Myocyte (in vitro differentiated cells): ENCODE results near the gene DSP. TPM values are rescaled to one million over a fixed set of nuclear protein-coding genes. Genes with fewer than 3 reads are reported as not detected.
A peak's percentile ranks its signal among the peaks of the same experiment; 100 is the strongest.

Experiments used
- DNase-seq: peaks from one replicate; pipeline ENCODE4 v3.0.0-alpha.2; 2012; ENCODE audit warnings: low read depth
- total RNA-seq: library from RNA; depleted of rRNA; stranded (reverse); fragments of >200 nt; gene quantifications from 2 replicates; pipeline ENCODE4 v1.2.3, GENCODE V29; 2014

The DSP gene
- total RNA-seq, 1 donor from 2014 or later: 7.8 TPM

GRCh38 chr6:7559651-7560385 lies 18.3 kb downstream of the DSP start:
- no peak for DNase-seq

GRCh38 chr6:7561153-7561964 lies 19.9 kb downstream of the DSP start:
- peak; percentile 30 for DNase-seq

GRCh38 chr6:7562769-7563168 lies 21.3 kb downstream of the DSP start:
- no peak for DNase-seq

GRCh38 chr6:7566107-7566506 lies 24.6 kb downstream of the DSP start:
- DNase-seq: no peak

- DNase-seq: no peak
Observed at GRCh38 chr6:7566617-7567173, 25.2 kb downstream of the DSP start.

- DNase-seq: peak; percentile 82
Observed at GRCh38 chr6:7568021-7568420, 26.6 kb downstream of the DSP start.

GRCh38 chr6:7569082-7569481 lies 27.6 kb downstream of the DSP start:
- DNase-seq: no peak

GRCh38 chr6:7572213-7572943 lies 30.9 kb downstream of the DSP start:
- DNase-seq: no peak

GRCh38 chr6:7574500-7574899 lies 33.0 kb downstream of the DSP start:
- DNase-seq: no peak

GRCh38 chr6:7578516-7578915 lies 37.0 kb downstream of the DSP start:
- no peak for DNase-seq

GRCh38 chr6:7578931-7579330 lies 37.5 kb downstream of the DSP start:
- no peak for DNase-seq

GRCh38 chr6:7579851-7580250 lies 38.4 kb downstream of the DSP start:
- no peak for DNase-seq

- no peak for DNase-seq
Observed at GRCh38 chr6:7580537-7580926, 39.1 kb downstream of the DSP start.

GRCh38 chr6:7580927-7581618 lies 39.6 kb downstream of the DSP start:
- no peak for DNase-seq

GRCh38 chr6:7585287-7585930 lies 43.9 kb downstream of the DSP start:
- DNase-seq: no peak

GRCh38 chr6:7587631-7588100 lies 46.2 kb downstream of the DSP start:
- peak; percentile 14 for DNase-seq

- DNase-seq: no peak
Observed at GRCh38 chr6:7588506-7588905, 47.0 kb downstream of the DSP start.

- no peak for DNase-seq
Observed at GRCh38 chr6:7589221-7589620, 47.8 kb downstream of the DSP start.

- peak; percentile 95 for DNase-seq
Observed at GRCh38 chr6:7589949-7590917, 48.8 kb downstream of the DSP start, which contains the start of gene SNRNP48. SNRNP48 (plus strand) TSS chr6:7590198; CDS start chr6:7590258, 60 bp downstream.
